Left cardiac atrium (tissue), 4 donors: ENCODE measurements around the gene CCNG2. TPM values are rescaled to one million over a fixed set of nuclear protein-coding genes. Genes with fewer than 3 reads are reported as not detected.
A peak's percentile ranks its signal among the peaks of the same experiment; 100 is the strongest.
"Not testable (repeated sequence)": the region's sequence is repeated elsewhere in the genome, so short reads cannot be mapped to it uniquely, and the experiment has no call there.

Experiments used
- ATAC-seq, 2 donors: fragments of 200-7000 bp; cut with Tn5 transposase; one replicate each; pipeline ENCODE4 v1.9.1; 2020; ENCODE audit warnings: mild to moderate bottlenecking in 2 of 2, moderate library complexity in 2 of 2
- DNase-seq: peaks from one replicate; pipeline ENCODE4 v3.0.0-alpha.2; 2020
- intact Hi-C, 2 donors: fragments of 100-400 bp; cut with DNase I; formaldehyde crosslinking; loops; one replicate each; pipeline versions ENCODE4 v1.14.1 to v1.15.1; 2022 to 2023
- long read RNA-seq: library from polyadenylated mRNA; unstranded; transcript quantifications from one replicate; pipeline ENCODE4 v2.0.0, GENCODE V29; 2021
- total RNA-seq, 2 donors: library from RNA; stranded (reverse); fragmentation: NEBNext Ultra II Directional; extraction: Animal tissue kit (Norgen Biotek cat#: 25700); gene quantifications; one replicate each; pipeline ENCODE4 v1.2.1, GENCODE V29; 2021
- donor health status: DM: no; HTN: yes; CAD: no.
- donor health status: DM: no; HTN: yes; CAD: no; lungs with severe emphysema.
- donor health status: DM: yes; HTN: yes; CAD: no.
- donor health status: Dilated cardiomyopathy.

The CCNG2 gene
- total RNA-seq: 10 to 100 TPM in 1 of 2 donors, 1 to 10 TPM in 1; 7.7 to 18.6 TPM
- long read RNA-seq: 0 reads

- DNase-seq: peak; percentile 86
- intact Hi-C loops: no loop called here
Measured at GRCh38 chr4:77156912-77157858, at the start of gene CCNG2. Gene CCNG2, plus strand, starts transcription at chr4:77157207. Its CDS starts 1,326 bp downstream, at chr4:77158533.

GRCh38 chr4:77110730-77111129, 46.3 kb upstream of the CCNG2 start:
- ATAC-seq (no peak), DNase-seq (no peak)
- intact Hi-C loops: no loop called here

More at GRCh38 chr4:77156912-77157858, at the start of gene CCNG2:
- peak; percentile 54 to 65 for ATAC-seq

GRCh38 chr4:77113069-77113468, 43.9 kb upstream of the CCNG2 start:
- intact Hi-C loops: no loop called here
- no peak for ATAC-seq
- DNase-seq: no peak

- no peak for ATAC-seq
- intact Hi-C loops: no loop called here
- no peak for DNase-seq
Measured at GRCh38 chr4:77117721-77118120, 39.3 kb upstream of the CCNG2 start.

- no peak for ATAC-seq
- no peak for DNase-seq
- intact Hi-C loops: no loop called here
Measured at GRCh38 chr4:77120886-77121508, 36.0 kb upstream of the CCNG2 start.

GRCh38 chr4:77121736-77122240, 35.2 kb upstream of the CCNG2 start:
- intact Hi-C loops: no loop called here

GRCh38 chr4:77122656-77123055, 34.4 kb upstream of the CCNG2 start:
- intact Hi-C loops: no loop called here
- DNase-seq (no peak), ATAC-seq (no peak)

More at GRCh38 chr4:77121736-77122240, 35.2 kb upstream of the CCNG2 start:
- ATAC-seq (no peak), DNase-seq (no peak)

GRCh38 chr4:77123411-77123810, 33.6 kb upstream of the CCNG2 start:
- intact Hi-C loops: no loop called here
- ATAC-seq: no peak
- no peak for DNase-seq

GRCh38 chr4:77124576-77124975, 32.4 kb upstream of the CCNG2 start:
- intact Hi-C loops: no loop called here
- ATAC-seq (no peak), DNase-seq (no peak)

GRCh38 chr4:77125961-77126360, 31.0 kb upstream of the CCNG2 start:
- DNase-seq (no peak), ATAC-seq (peak in 1 of 2 donors; percentile 44)

GRCh38 chr4:77126809-77127208, 30.2 kb upstream of the CCNG2 start:
- intact Hi-C loops: no loop called here
- no peak for DNase-seq
- ATAC-seq: peak; percentile 65 to 71

More at GRCh38 chr4:77125961-77126360, 31.0 kb upstream of the CCNG2 start:
- intact Hi-C loops: no loop called here

GRCh38 chr4:77127215-77127614, 29.8 kb upstream of the CCNG2 start:
- ATAC-seq (no peak), DNase-seq (no peak)
- intact Hi-C loops: no loop called here

GRCh38 chr4:77127837-77128621, 29.0 kb upstream of the CCNG2 start:
- intact Hi-C loops: no loop called here
- ATAC-seq (no peak), DNase-seq (no peak)

GRCh38 chr4:77132652-77133312, 24.2 kb upstream of the CCNG2 start:
- DNase-seq (no peak), ATAC-seq (no peak)
- intact Hi-C loops: no loop called here

- intact Hi-C loops, ATAC-seq, DNase-seq: not testable (repeated sequence)
Measured at GRCh38 chr4:77137448-77137847, 19.6 kb upstream of the CCNG2 start.

- ATAC-seq (no peak), DNase-seq (no peak)
- intact Hi-C loops: no loop called here
Measured at GRCh38 chr4:77141964-77142645, 14.9 kb upstream of the CCNG2 start.

GRCh38 chr4:77142646-77143028, 14.4 kb upstream of the CCNG2 start:
- ATAC-seq (no peak), DNase-seq (no peak)
- intact Hi-C loops: no loop called here

GRCh38 chr4:77143091-77143490, 13.9 kb upstream of the CCNG2 start:
- DNase-seq (no peak), ATAC-seq (no peak)
- intact Hi-C loops: no loop called here
